Activated CD8-positive, alpha-beta memory T cell treated with anti-CD3 and anti-CD28 coated beads for 36 hours (primary cell): ENCODE data around the gene LIN52. TPM values are rescaled to one million over a fixed set of nuclear protein-coding genes. Genes with fewer than 3 reads are reported as not detected.

Experiments used
- CTCF ChIA-PET: fragments of 350-600 bp; sonication (Branson Sonifier 250); formaldehyde crosslinking; loops from one replicate; lab custom pipeline; 2021; ENCODE audit warnings: antibody characterized with exemption; lab: Charles Lee
- POLR2A ChIA-PET: fragments of 350-600 bp; sonication (Branson Sonifier 250); formaldehyde crosslinking; loops from one replicate; lab custom pipeline; 2021; ENCODE audit warnings: antibody characterized with exemption; lab: Charles Lee
- total RNA-seq, 2 experiments: library from RNA; stranded (reverse); gene quantifications; one replicate each; pipeline ENCODE4 v1.2.3, GENCODE V29; 2021

Gene LIN52
- 10 to 100 TPM; 16.6 to 17.7 TPM for total RNA-seq

- ChIA-PET CTCF (no interaction called here), POLR2A (interaction anchor here (0.5 to 1.2 kb wide), 3 partner anchors 10 to 216 kb away, joined by 3 read pairs; no protein-coding TSS in a partner anchor)
These were observed at the start of gene LIN52, which contains the start of gene ALDH6A1 for GRCh38 chr14:74084277-74085046. Gene LIN52 (plus strand): TSS chr14:74084956. CDS start chr14:74084975, 19 bp downstream. Gene ALDH6A1 (minus strand): TSS chr14:74084453. CDS start chr14:74084394, 59 bp downstream.

GRCh38 chr14:74035556-74035955 lies 49.2 kb upstream of the LIN52 start:
- ChIA-PET CTCF (interaction anchor here (0.6 to 1.0 kb wide), 2 partner anchors 47 to 76 kb away, joined by 3 to 4 read pairs; no protein-coding TSS in a partner anchor), POLR2A (no interaction called here)

GRCh38 chr14:74038020-74038859 lies 46.5 kb upstream of the LIN52 start:
- POLR2A ChIA-PET = no interaction called here
- CTCF ChIA-PET = interaction anchor here (0.6 to 1.0 kb wide), 2 partner anchors 20 to 210 kb away, joined by 3 read pairs; no protein-coding TSS in a partner anchor

- POLR2A ChIA-PET = no interaction called here
- CTCF ChIA-PET = no interaction called here
These were observed 42.5 kb upstream of the LIN52 start for GRCh38 chr14:74042296-74042695.

- POLR2A ChIA-PET = no interaction called here
- CTCF ChIA-PET = no interaction called here
These were observed 39.2 kb upstream of the LIN52 start for GRCh38 chr14:74045522-74045921.

- CTCF ChIA-PET = interaction anchor here (0.6 kb wide), 1 partner anchor 44 kb away, joined by 3 read pairs; no protein-coding TSS in a partner anchor
- POLR2A ChIA-PET = no interaction called here
These were observed 36.5 kb upstream of the LIN52 start for GRCh38 chr14:74048281-74048680.

- POLR2A ChIA-PET = no interaction called here
- CTCF ChIA-PET = no interaction called here
These were observed 34.8 kb upstream of the LIN52 start for GRCh38 chr14:74049876-74050495.

- ChIA-PET POLR2A (no interaction called here), CTCF (no interaction called here)
These were observed 22.0 kb upstream of the LIN52 start for GRCh38 chr14:74062809-74063150.

- ChIA-PET CTCF (no interaction called here), POLR2A (no interaction called here)
These were observed 20.3 kb upstream of the LIN52 start for GRCh38 chr14:74064426-74064825.

- ChIA-PET POLR2A (no interaction called here), CTCF (no interaction called here)
These were observed 19.9 kb upstream of the LIN52 start for GRCh38 chr14:74064883-74065282.

- CTCF ChIA-PET = no interaction called here
- POLR2A ChIA-PET = no interaction called here
These were observed 18.8 kb upstream of the LIN52 start for GRCh38 chr14:74065746-74066575.

- ChIA-PET POLR2A (interaction anchor here (0.6 kb wide), 2 partner anchors 126 to 508 kb away, joined by 3 to 4 read pairs; partner anchors contain the start of gene ACOT2), CTCF (no interaction called here)
These were observed 7.4 kb upstream of the LIN52 start for GRCh38 chr14:74077401-74077800.

GRCh38 chr14:74080820-74081460 lies 3.8 kb upstream of the LIN52 start:
- CTCF ChIA-PET = no interaction called here
- POLR2A ChIA-PET = no interaction called here

- POLR2A ChIA-PET = interaction anchor here (0.6 kb wide), 1 partner anchor 817 kb away, joined by 7 read pairs; no protein-coding TSS in a partner anchor
- CTCF ChIA-PET = no interaction called here
These were observed 3.3 kb upstream of the LIN52 start for GRCh38 chr14:74081491-74081890.

GRCh38 chr14:74083161-74083560 lies 1.6 kb upstream of the LIN52 start:
- CTCF ChIA-PET = no interaction called here
- POLR2A ChIA-PET = interaction anchor here (1.2 kb wide), 1 partner anchor 65 kb away, joined by 3 read pairs; no protein-coding TSS in a partner anchor

GRCh38 chr14:74083784-74084276 lies 926 bp upstream of the LIN52 start:
- ChIA-PET CTCF (no interaction called here), POLR2A (interaction anchor here (0.5 to 1.2 kb wide), 3 partner anchors 11 to 216 kb away, joined by 3 read pairs; no protein-coding TSS in a partner anchor)

GRCh38 chr14:74085047-74085637 lies 386 bp downstream of the LIN52 start:
- ChIA-PET POLR2A (no interaction called here), CTCF (no interaction called here)
